Epithelial cell of proximal tubule (primary cell): Measurements from ENCODE around the gene SCFD2. TPM values are rescaled to one million over a fixed set of nuclear protein-coding genes. Genes with fewer than 3 reads are reported as not detected.

Experiments used
- DNase-seq: peaks from one replicate; pipeline ENCODE4 v3.0.0-alpha.2; 2011; ENCODE audit warnings: low read depth
- H3K4me3 ChIP-seq: 2 replicates; pipeline ENCODE4 v1.5.1; 2011; ENCODE audit warnings: low read depth, mild to moderate bottlenecking, low read length
- total RNA-seq: library from RNA; depleted of rRNA; stranded (reverse); fragments of >200 nt; gene quantifications from 2 replicates; pipeline ENCODE4 v1.2.3, GENCODE V29; 2015
- TF ChIP-seq, protein P1 (sequence below): conservative IDR thresholded peaks from 2 replicates; pipeline ENCODE4 v1.5.1; 2012; ENCODE audit warnings: low read depth, mild to moderate bottlenecking, low read length

The SCFD2 gene
- total RNA-seq, 1 donor from 2014 or later: 8.9 TPM

- no peak for DNase-seq
- no peak overlapping the region for H3K4me3 ChIP-seq
- TF ChIP-seq, protein P1, sequence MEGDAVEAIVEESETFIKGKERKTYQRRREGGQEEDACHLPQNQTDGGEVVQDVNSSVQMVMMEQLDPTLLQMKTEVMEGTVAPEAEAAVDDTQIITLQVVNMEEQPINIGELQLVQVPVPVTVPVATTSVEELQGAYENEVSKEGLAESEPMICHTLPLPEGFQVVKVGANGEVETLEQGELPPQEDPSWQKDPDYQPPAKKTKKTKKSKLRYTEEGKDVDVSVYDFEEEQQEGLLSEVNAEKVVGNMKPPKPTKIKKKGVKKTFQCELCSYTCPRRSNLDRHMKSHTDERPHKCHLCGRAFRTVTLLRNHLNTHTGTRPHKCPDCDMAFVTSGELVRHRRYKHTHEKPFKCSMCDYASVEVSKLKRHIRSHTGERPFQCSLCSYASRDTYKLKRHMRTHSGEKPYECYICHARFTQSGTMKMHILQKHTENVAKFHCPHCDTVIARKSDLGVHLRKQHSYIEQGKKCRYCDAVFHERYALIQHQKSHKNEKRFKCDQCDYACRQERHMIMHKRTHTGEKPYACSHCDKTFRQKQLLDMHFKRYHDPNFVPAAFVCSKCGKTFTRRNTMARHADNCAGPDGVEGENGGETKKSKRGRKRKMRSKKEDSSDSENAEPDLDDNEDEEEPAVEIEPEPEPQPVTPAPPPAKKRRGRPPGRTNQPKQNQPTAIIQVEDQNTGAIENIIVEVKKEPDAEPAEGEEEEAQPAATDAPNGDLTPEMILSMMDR: no peak
Measured at GRCh38 chr4:53128231-53128630, 237.6 kb downstream of the SCFD2 start.

DNA sequence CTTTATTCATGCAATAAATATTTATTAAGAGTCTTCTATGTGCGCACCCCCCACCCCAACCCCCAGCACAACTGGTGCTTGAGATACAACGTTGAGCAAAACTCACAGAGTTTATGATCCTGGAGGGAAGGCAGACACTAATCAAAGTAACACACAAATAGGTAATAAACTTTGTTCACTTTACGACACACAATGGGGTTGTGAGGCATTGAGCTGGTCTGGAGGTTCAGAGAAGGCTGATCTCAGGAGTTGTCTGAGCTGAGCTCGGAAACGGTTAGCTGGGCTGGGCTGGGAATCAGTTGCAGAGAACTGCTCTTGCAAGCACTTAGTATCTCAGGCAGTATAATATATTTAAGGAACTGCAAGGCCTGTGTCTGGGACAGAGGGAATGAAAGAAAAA lies 238.5 kb downstream of the SCFD2 start:
- DNase-seq: no peak
- H3K4me3 ChIP-seq: no peak overlapping the region
- TF ChIP-seq, protein P1: no peak

- TF ChIP-seq, protein P1: no peak
- DNase-seq: no peak
- no peak overlapping the region for H3K4me3 ChIP-seq
Measured at GRCh38 chr4:53126099-53126498, 239.8 kb downstream of the SCFD2 start.

DNA sequence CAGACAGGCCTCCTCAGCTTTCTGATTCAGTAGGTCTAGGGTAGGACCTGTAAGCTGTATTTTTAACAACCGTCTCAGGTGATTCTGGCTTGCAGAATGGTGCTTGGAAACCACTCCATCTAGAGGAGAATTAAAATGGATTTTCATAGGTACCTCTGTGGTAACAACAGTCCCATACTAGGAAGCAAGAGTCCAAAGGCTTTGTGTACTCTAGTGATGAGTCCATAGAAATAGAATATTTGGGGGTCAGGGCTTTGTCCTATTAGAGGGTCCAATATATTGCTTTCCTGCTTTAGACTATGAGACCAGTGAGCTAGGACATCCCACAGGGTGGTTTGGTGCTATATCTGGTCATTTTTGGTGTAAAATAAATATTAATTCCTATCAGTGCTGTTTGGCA lies 242.0 kb downstream of the SCFD2 start:
- no peak overlapping the region for H3K4me3 ChIP-seq
- TF ChIP-seq, protein P1: no peak
- DNase-seq: no peak

GRCh38 chr4:53123171-53123570 lies 242.7 kb downstream of the SCFD2 start:
- TF ChIP-seq, protein P1: no peak
- no peak overlapping the region for H3K4me3 ChIP-seq
- DNase-seq: no peak

- DNase-seq: no peak
- TF ChIP-seq, protein P1: no peak
- no peak overlapping the region for H3K4me3 ChIP-seq
Measured at GRCh38 chr4:53122280-53123116, 243.4 kb downstream of the SCFD2 start.
